ENCODE data around the gene USP7. TPM values are rescaled to one million over a fixed set of nuclear protein-coding genes. Genes with fewer than 3 reads are reported as not detected.
"Not testable (repeated sequence)": the region's sequence is repeated elsewhere in the genome, so short reads cannot be mapped to it uniquely, and the experiment has no call there.

Gene USP7
- total RNA-seq, 2 experiments from 2014 or later = 259 to 268 TPM

DNA sequence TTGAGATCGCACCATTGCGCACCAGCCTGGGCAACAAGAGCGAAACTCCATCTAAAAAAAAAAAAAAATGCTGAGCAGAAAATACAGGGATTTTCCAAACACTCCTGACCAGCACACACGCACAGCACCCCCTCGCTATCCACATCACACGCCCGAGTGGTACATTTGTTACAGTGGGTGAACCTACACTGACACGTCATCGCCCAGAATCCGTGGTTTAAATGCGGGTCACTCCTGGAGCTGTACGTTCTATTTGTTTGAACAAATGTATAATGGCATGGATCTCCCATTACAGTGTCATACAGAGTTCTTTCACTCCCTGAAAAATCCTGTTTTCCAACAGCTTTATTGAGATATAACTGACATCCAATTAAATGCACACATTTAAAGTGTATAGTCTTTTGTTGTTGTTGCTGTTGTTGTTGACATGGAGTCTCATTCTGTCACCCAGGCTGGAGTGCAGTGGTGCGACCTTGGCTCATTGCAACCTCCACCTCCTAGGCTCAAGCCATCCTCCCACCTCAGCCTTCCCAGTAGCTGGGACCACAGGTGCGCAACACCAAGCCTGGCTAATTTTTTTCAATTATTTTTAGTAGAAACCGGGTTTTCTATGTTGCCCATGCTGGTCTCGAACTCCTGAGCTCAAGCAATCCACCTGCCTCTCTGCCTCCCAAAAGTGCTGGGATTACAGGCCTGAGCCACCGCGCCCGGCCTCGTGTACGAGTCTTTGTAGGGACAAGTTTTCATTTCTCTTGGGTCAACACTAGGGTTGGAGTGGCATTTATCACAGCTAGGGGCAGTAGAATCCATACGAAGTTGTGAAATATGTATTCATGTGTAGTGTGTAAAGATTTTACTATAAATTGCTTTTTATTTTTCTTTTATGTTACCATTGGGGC lies 90.5 kb downstream of the USP7 start:
- intact Hi-C loops (cut with DNase I, micrococcal nuclease) = loop anchor here in 1 of 2 experiments (5.0 kb wide), 1 partner anchor 251 kb away; the partner anchor contains the start of gene METTL22
- no peaks in the 10 kb centered on the region for H3K9me3 Mint-ChIP-seq
- no peak for ATAC-seq (ENCODE audit: poor library complexity)
- Histone ChIP-seq H3K4me3 (ENCODE audit: low read length) (no peak overlapping the region), H3K9me3 (ENCODE audit: control insufficient read depth in 1 of 2, insufficient read depth in 1 of 2, low read length in 2 of 2) (no peaks in the 10 kb centered on the region), H3K27me3 (ENCODE audit: control insufficient read depth in 1 of 2, insufficient read depth in 2 of 2, low read length in 2 of 2) (no peaks in the 10 kb centered on the region), H3K36me3 (ENCODE audit: insufficient read depth, low read length) (no peaks in the 10 kb centered on the region), H3K4me1 (ENCODE audit: insufficient read depth, low read length) (peaks cover 32% of the 10 kb centered on the region), H3K27ac (ENCODE audit: low read depth in 1 of 2, low read length in 2 of 2) (no peak overlapping the region)
- POLR2A ChIA-PET = interaction anchor here (0.9 kb wide), 1 partner anchor 56 kb away, joined by 3 read pairs; no protein-coding TSS in a partner anchor
- CTCF ChIA-PET = interaction anchor here (0.5 to 0.9 kb wide), 2 partner anchors 63 to 192 kb away, joined by 3 to 4 read pairs; no protein-coding TSS in a partner anchor
- H3K4me1 Mint-ChIP-seq (ENCODE audit: low read depth) = peaks cover 24% of the 10 kb centered on the region
- H3K27me3 Mint-ChIP-seq = no peaks in the 10 kb centered on the region
- TF ChIP-seq, protein P1, sequence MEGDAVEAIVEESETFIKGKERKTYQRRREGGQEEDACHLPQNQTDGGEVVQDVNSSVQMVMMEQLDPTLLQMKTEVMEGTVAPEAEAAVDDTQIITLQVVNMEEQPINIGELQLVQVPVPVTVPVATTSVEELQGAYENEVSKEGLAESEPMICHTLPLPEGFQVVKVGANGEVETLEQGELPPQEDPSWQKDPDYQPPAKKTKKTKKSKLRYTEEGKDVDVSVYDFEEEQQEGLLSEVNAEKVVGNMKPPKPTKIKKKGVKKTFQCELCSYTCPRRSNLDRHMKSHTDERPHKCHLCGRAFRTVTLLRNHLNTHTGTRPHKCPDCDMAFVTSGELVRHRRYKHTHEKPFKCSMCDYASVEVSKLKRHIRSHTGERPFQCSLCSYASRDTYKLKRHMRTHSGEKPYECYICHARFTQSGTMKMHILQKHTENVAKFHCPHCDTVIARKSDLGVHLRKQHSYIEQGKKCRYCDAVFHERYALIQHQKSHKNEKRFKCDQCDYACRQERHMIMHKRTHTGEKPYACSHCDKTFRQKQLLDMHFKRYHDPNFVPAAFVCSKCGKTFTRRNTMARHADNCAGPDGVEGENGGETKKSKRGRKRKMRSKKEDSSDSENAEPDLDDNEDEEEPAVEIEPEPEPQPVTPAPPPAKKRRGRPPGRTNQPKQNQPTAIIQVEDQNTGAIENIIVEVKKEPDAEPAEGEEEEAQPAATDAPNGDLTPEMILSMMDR (IDR thresholded peaks at IDR 0.05) = no peak
- H3K36me3 Mint-ChIP-seq (ENCODE audit: low read depth) = no peaks in the 10 kb centered on the region
- peak overlapping the region; percentile 17 for H3K27ac Mint-ChIP-seq
- no peak overlapping the region for H3K4me3 Mint-ChIP-seq
- DNase-seq = no peak

DNA sequence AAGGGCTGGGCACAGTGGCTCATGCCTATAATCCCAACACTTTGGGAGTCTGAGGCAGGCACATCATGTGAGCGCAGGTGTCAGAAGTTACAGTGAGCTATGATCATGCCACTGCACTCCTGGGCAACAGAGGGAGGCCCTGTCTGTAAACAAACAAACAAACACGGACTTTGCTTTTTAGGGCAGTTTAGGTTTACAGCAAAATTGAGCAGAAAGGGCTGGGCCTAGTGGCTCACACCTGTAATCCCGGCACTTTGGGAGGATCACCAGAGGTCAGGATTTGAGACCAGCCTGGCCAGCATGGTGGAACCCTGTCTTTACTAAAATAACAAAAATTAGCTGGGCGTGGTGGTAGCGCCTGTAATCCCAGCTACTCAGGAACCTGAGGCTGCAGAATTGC lies 91.6 kb downstream of the USP7 start:
- Histone ChIP-seq H3K36me3 (ENCODE audit: insufficient read depth, low read length) (no peaks in the 10 kb centered on the region), H3K9me3 (ENCODE audit: control insufficient read depth in 1 of 2, insufficient read depth in 1 of 2, low read length in 2 of 2) (no peaks in the 10 kb centered on the region), H3K4me3 (ENCODE audit: low read length) (no peak overlapping the region), H3K27ac (ENCODE audit: low read depth in 1 of 2, low read length in 2 of 2) (no peak overlapping the region), H3K4me1 (ENCODE audit: insufficient read depth, low read length) (peaks cover 38% of the 10 kb centered on the region), H3K27me3 (ENCODE audit: control insufficient read depth in 1 of 2, insufficient read depth in 2 of 2, low read length in 2 of 2) (no peaks in the 10 kb centered on the region)
- peaks cover 35% of the 10 kb centered on the region for H3K4me1 Mint-ChIP-seq (ENCODE audit: low read depth)
- CTCF ChIA-PET = interaction anchor here (0.9 kb wide), 1 partner anchor 65 kb away, joined by 3 read pairs; no protein-coding TSS in a partner anchor
- DNase-seq = no peak
- intact Hi-C loops (cut with DNase I, micrococcal nuclease) = loop anchor here in 1 of 2 experiments (5.0 kb wide), 1 partner anchor 250 kb away; the partner anchor contains the start of gene METTL22
- POLR2A ChIA-PET = interaction anchor here (0.9 kb wide), 1 partner anchor 55 kb away, joined by 3 read pairs; no protein-coding TSS in a partner anchor
- H3K4me3 Mint-ChIP-seq = no peak overlapping the region
- no peaks in the 10 kb centered on the region for H3K27me3 Mint-ChIP-seq
- no peak overlapping the region for H3K27ac Mint-ChIP-seq
- no peak for ATAC-seq (ENCODE audit: poor library complexity)
- H3K36me3 Mint-ChIP-seq (ENCODE audit: low read depth) = peaks cover 10% of the 10 kb centered on the region
- no peaks in the 10 kb centered on the region for H3K9me3 Mint-ChIP-seq
- TF ChIP-seq, protein P1 (IDR thresholded peaks at IDR 0.05) = no peak

DNA sequence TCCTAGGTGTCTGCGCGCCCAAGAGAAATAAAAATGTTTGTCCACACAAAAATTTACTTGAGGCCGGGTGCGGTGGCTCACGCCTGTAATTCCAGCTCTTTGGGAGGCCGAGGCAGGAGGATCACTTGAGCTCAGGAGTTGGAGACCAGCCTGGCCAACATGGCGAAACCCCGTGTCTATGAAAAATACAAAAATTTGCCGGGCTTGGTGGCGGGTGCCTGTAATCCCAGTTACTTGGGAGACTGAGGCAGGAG lies 93.8 kb downstream of the USP7 start:
- not testable (repeated sequence) for H3K27me3 ChIP-seq (ENCODE audit: control insufficient read depth in 1 of 2, insufficient read depth in 2 of 2, low read length in 2 of 2); H3K27me3 Mint-ChIP-seq; ATAC-seq (ENCODE audit: poor library complexity); H3K4me3 ChIP-seq (ENCODE audit: low read length); DNase-seq; H3K9me3 ChIP-seq (ENCODE audit: control insufficient read depth in 1 of 2, insufficient read depth in 1 of 2, low read length in 2 of 2); H3K9me3 Mint-ChIP-seq; H3K27ac ChIP-seq (ENCODE audit: low read depth in 1 of 2, low read length in 2 of 2); H3K36me3 ChIP-seq (ENCODE audit: insufficient read depth, low read length)
- peaks cover 59% of the 10 kb centered on the region for H3K4me1 ChIP-seq (ENCODE audit: insufficient read depth, low read length)
- POLR2A ChIA-PET = interaction anchor here (2.0 to 3.1 kb wide), 3 partner anchors 10 to 222 kb away, joined by 8 to 52 read pairs (median 14); partner anchors contain the start of gene HAPSTR1
- Mint-ChIP-seq H3K4me1 (ENCODE audit: low read depth) (peaks cover 50% of the 10 kb centered on the region), H3K36me3 (ENCODE audit: low read depth) (peaks cover 10% of the 10 kb centered on the region), H3K27ac (peak overlapping the region; percentile 82), H3K4me3 (peak overlapping the region; percentile 58)
- CTCF ChIA-PET = interaction anchor here (1.5 to 4.1 kb wide), 3 partner anchors 10 to 69 kb away, joined by 3 to 24 read pairs (median 10); no protein-coding TSS in a partner anchor
- intact Hi-C loops (cut with DNase I, micrococcal nuclease) = loop anchor here (1.0 to 10.0 kb wide), 6 partner anchors 53 to 1875 kb away; partner anchors contain the start of genes ABAT (in 1 of the 2), HAPSTR1 (in 1 of the 2), METTL22 (in 1 of the 2) and NUBP1 (in 1 of the 2)

Measured in CD4-positive, alpha-beta T cell (primary cell).